HCT116 (cell line): ENCODE results near the gene HIGD1C. TPM values are rescaled to one million over a fixed set of nuclear protein-coding genes. Genes with fewer than 3 reads are reported as not detected.
A peak's percentile ranks its signal among the peaks of the same experiment; 100 is the strongest.

Experiments
- ATAC-seq: fragments of 200-7000 bp; cut with Tn5 transposase; 2 replicates; pipeline ENCODE4 v1.9.1; 2020; ENCODE audit warnings: mild to moderate bottlenecking, moderate library complexity
- BruUV-seq: library from RNA; stranded (reverse); fragments of 400-500 nt; replicated peaks from 2 replicates; lab custom pipeline; 2021; lab: Mats Ljungman, UMichigan
- CTCF ChIA-PET: fragments of 300-600 bp; sonication (Branson Sonifier 250); formaldehyde crosslinking; loops from one replicate; lab custom pipeline; 2021; ENCODE audit warnings: antibody characterized with exemption; lab: Charles Lee
- POLR2A ChIA-PET: fragments of 300-600, 350-600 bp; sonication (Branson Sonifier 250); formaldehyde crosslinking; loops from one replicate; lab custom pipeline; 2021; ENCODE audit warnings: antibody characterized with exemption; lab: Charles Lee
- RAD21 ChIA-PET, 2 experiments: fragments of 300-600 bp; sonication (Branson Sonifier 250); formaldehyde crosslinking; loops; one replicate each; lab custom pipeline; 2023; ENCODE audit warnings: low total read pairs in 2 of 2; ENCODE audit not compliant: uncharacterized antibody in 2 of 2, unreplicated experiment in 2 of 2, low non-redundant PET in 1 of 2; lab: Charles Lee
- DNase-seq: peaks from one replicate; pipeline ENCODE4 v3.0.0-alpha.2; 2010; ENCODE audit warnings: low read depth, low spot score
- H2AFZ ChIP-seq: fragments of 200-600 bp; shearing (Covaris generic), sonication (generic); 2 replicates; pipeline ENCODE4 v1.6.1; 2017; ENCODE audit warnings: low read depth, mixed run types, mixed read lengths, antibody characterized with exemption, low read length; ENCODE audit not compliant: poor library complexity, severe bottlenecking
- H3K27ac ChIP-seq: 2 replicates; pipeline ENCODE4 v1.5.1; 2012; ENCODE audit warnings: low read depth, low read length
- H3K27me3 ChIP-seq: fragments of 200-600 bp; sonication (generic); 2 replicates; pipeline ENCODE4 v1.6.1; 2016; ENCODE audit warnings: mixed run types, low read length, mixed read lengths; ENCODE audit not compliant: insufficient read depth
- H3K36me3 ChIP-seq, 2 experiments: fragments of 200-500 bp in 1 of 2; fragments of 200-600 bp in 1 of 2; sonication (Bioruptor generic) in 1 of 2; sonication (generic) in 1 of 2; 2 replicates each; pipeline versions ENCODE4 v1.5.1 to v1.6.1; 2014 to 2016; ENCODE audit warnings: low read length in 2 of 2, inconsistent platforms in 1 of 2, mixed read lengths in 1 of 2, mixed run types in 1 of 2; ENCODE audit not compliant: insufficient read depth in 2 of 2, control insufficient read depth in 1 of 2
- H3K4me1 ChIP-seq, 2 experiments: fragments of 200-600 bp in 1 of 2; sonication (generic) in 1 of 2; 2 replicates each; pipeline versions ENCODE4 v1.5.1 to v1.6.1; 2012 to 2017; ENCODE audit warnings: low read length in 2 of 2, inconsistent platforms in 1 of 2, mild to moderate bottlenecking in 1 of 2, mixed read lengths in 1 of 2, mixed run types in 1 of 2, moderate library complexity in 1 of 2; ENCODE audit not compliant: insufficient read depth in 2 of 2, control insufficient read depth in 1 of 2
- H3K4me2 ChIP-seq: fragments of 200-600 bp; sonication (generic); 2 replicates; pipeline ENCODE4 v1.6.1; 2017; ENCODE audit warnings: mixed run types, low read length, mixed read lengths
- H3K4me3 ChIP-seq, 2 experiments: fragments of 200-600 bp in 1 of 2; sonication (generic) in 1 of 2; replicated peaks in 1 of 2; 2 replicates each; pipeline ENCODE4 v1.5.1; 2011 to 2016; ENCODE audit warnings: low read length in 2 of 2, control low read depth in 1 of 2, low read depth in 1 of 2, mild to moderate bottlenecking in 1 of 2, mixed read lengths in 1 of 2, mixed run types in 1 of 2
- H3K79me2 ChIP-seq: fragments of 200-600 bp; sonication (generic); 2 replicates; pipeline ENCODE4 v1.6.1; 2017; ENCODE audit warnings: mild to moderate bottlenecking, mixed run types, low read length, moderate library complexity, mixed read lengths; ENCODE audit not compliant: insufficient read depth
- H3K9ac ChIP-seq: fragments of 200-600 bp; sonication (generic); 2 replicates; pipeline ENCODE4 v1.6.1; 2016; ENCODE audit warnings: low read length, mixed read lengths
- H3K9me2 ChIP-seq: fragments of 200-600 bp; sonication (generic), shearing (Covaris generic); 2 replicates; pipeline ENCODE4 v1.6.1; 2017; ENCODE audit warnings: mixed run types, mild to moderate bottlenecking, moderate library complexity; ENCODE audit not compliant: insufficient read depth
- H3K9me3 ChIP-seq, 2 experiments: fragments of 200-500 bp in 1 of 2; fragments of 200-600 bp in 1 of 2; sonication (Bioruptor generic) in 1 of 2; sonication (generic) in 1 of 2; 2 replicates each; pipeline ENCODE4 v1.6.1; 2014 to 2017; ENCODE audit warnings: low read length in 2 of 2, mixed read lengths in 2 of 2, inconsistent platforms in 1 of 2, low read depth in 1 of 2, mild to moderate bottlenecking in 1 of 2, mixed run types in 1 of 2, moderate library complexity in 1 of 2; ENCODE audit not compliant: control insufficient read depth in 1 of 2, insufficient read depth in 1 of 2
- H4K20me1 ChIP-seq: fragments of 200-600 bp; sonication (generic), shearing (Covaris generic); 2 replicates; pipeline ENCODE4 v1.6.1; 2017; ENCODE audit warnings: mixed run types, mild to moderate bottlenecking, moderate library complexity; ENCODE audit not compliant: insufficient read depth
- CBX3 ChIP-seq: IDR thresholded peaks from 2 replicates; pipeline ENCODE4 v1.6.1; 2012; ENCODE audit warnings: low read depth
- CEBPB ChIP-seq: IDR thresholded peaks from 2 replicates; pipeline ENCODE4 v1.6.1; 2012; ENCODE audit warnings: low read depth
- ELF1 ChIP-seq: IDR thresholded peaks from 2 replicates; pipeline ENCODE4 v1.6.1; 2012; ENCODE audit warnings: low read depth, borderline replicate concordance
- EZH2 ChIP-seq: fragments of 200-600 bp; sonication (generic); IDR thresholded peaks from 2 replicates; pipeline ENCODE4 v1.6.1; 2017; ENCODE audit warnings: antibody characterized with exemption, mixed run types
- POLR2A ChIP-seq: IDR thresholded peaks from 2 replicates; pipeline ENCODE4 v1.7.0; 2011; ENCODE audit warnings: borderline replicate concordance; ENCODE audit not compliant: insufficient read depth, insufficient read length; ENCODE audit errors: extremely low read depth
- ZFX ChIP-seq: fragments of 450-650 bp; IDR thresholded peaks from 2 replicates; pipeline ENCODE4 v1.6.1; 2017
- intact Hi-C: fragments of 100-400 bp; cut with micrococcal nuclease; formaldehyde crosslinking; loops from 2 replicates; pipeline ENCODE4 v1.10.0; 2022
- total RNA-seq: library from RNA; stranded (reverse); gene quantifications from one replicate; pipeline ENCODE4 v1.2.1, GENCODE V29; 2021; ENCODE audit not compliant: unreplicated experiment
- TF ChIP-seq, protein P1 (sequence below): IDR thresholded peaks from 2 replicates; pipeline ENCODE4 v1.6.1; 2011; ENCODE audit warnings: mild to moderate bottlenecking, low read length, moderate library complexity; ENCODE audit not compliant: insufficient replicate concordance; ENCODE audit errors: extremely low read depth

The HIGD1C gene
- total RNA-seq, 1 experiment from 2014 or later, result not detected

DNA sequence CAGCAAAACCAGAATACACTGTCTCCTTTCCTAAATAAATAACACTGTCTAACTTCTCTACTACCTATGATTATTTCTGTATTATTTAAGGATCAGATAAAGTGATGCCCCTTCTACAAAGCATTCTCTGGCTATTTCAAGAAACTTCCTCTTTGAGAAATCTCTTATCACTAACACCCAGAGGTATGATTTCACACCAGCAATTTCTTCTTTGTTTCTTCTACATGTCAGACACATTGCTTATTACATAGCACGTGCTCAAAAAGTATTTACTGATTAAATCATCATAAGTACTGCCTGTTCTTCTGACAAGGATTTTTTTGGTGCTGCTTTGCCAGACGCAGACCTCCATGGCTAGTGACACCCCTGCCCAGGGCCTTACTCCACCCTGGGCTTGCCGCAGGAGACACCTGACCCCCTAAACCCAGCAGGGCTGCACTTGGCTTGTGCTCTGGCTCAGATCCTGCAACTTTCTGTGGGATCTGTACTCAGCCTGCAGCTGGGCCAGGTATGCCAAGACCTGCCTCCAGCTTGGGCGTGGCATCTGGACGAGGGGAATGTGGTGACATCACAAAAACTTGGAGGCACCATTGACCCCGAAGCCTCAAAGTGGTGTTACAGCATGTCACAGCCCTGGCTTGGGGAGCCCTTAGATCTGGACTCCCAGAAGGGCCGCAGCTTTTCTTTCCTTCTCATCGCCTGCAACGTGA is 15.4 kb upstream of the HIGD1C start (continued):
- TF ChIP-seq, protein P1, sequence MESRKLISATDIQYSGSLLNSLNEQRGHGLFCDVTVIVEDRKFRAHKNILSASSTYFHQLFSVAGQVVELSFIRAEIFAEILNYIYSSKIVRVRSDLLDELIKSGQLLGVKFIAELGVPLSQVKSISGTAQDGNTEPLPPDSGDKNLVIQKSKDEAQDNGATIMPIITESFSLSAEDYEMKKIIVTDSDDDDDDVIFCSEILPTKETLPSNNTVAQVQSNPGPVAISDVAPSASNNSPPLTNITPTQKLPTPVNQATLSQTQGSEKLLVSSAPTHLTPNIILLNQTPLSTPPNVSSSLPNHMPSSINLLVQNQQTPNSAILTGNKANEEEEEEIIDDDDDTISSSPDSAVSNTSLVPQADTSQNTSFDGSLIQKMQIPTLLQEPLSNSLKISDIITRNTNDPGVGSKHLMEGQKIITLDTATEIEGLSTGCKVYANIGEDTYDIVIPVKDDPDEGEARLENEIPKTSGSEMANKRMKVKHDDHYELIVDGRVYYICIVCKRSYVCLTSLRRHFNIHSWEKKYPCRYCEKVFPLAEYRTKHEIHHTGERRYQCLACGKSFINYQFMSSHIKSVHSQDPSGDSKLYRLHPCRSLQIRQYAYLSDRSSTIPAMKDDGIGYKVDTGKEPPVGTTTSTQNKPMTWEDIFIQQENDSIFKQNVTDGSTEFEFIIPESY, result no peak
- TF ChIP-seq ELF1 (no peak), CBX3 (no peak), CEBPB (no peak)

DNA sequence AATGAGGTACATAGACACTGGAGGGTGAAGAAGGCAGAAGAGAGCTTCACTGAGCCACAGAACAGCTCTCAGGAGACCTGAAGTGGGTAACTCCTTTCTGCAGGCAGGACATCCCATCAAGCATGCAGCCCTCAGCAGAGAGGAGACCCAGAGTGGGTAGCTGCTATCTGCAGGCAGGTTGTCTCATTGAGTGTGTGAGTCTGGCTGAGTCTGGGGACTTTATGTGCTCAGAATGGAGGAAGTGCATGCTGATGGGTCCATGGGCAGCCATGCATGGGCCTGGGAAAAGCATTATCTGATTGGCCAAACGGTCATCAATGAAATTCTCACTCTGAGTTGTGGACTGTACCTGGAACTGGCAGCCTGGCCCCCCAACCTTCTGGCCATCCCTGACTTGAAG is 14.7 kb upstream of the HIGD1C start:
- ATAC-seq, result no peak

More for the DNA sequence above, 14.7 kb upstream of the HIGD1C start:
- DNase-seq, result no peak
- no peak for TF ChIP-seq POLR2A
- TF ChIP-seq ZFX, result 0 out of 2 replicates have a peak, but pooled peaks have one; percentile 5
- TF ChIP-seq ELF1, result no peak
- TF ChIP-seq EZH2, result no peak
- Histone ChIP-seq H2AFZ (no peak overlapping the region), H3K9me2 (no peaks in the 10 kb centered on the region), H3K27ac (no peak overlapping the region), H3K9ac (no peak overlapping the region), H3K4me3 (no peak overlapping the region), H3K79me2 (no peaks in the 10 kb centered on the region), H3K9me3 (no peaks in the 10 kb centered on the region), H4K20me1 (no peaks in the 10 kb centered on the region), H3K36me3 (no peaks in the 10 kb centered on the region), H3K4me2 (no peak overlapping the region), H3K27me3 (no peaks in the 10 kb centered on the region), H3K4me1 (no peaks in the 10 kb centered on the region)
- ChIA-PET CTCF (no interaction called here), RAD21 (no interaction called here), POLR2A (no interaction called here)
- no TSS peak for BruUV-seq
- intact Hi-C loops, result no loop called here
